K562 (cell line): ENCODE data around the gene SETD3. TPM values are rescaled to one million over a fixed set of nuclear protein-coding genes. Genes with fewer than 3 reads are reported as not detected.

ENCODE experiments used
- CREB3 ChIP-seq: fragments of 450-650 bp; conservative IDR thresholded peaks from 2 replicates; pipeline ENCODE4 v1.6.1; 2016; ENCODE audit warnings: missing genetic modification characterization, low read depth, mild to moderate bottlenecking, missing compliant biosample characterization, moderate library complexity
- CTBP1 ChIP-seq: fragments of 450-650 bp; IDR thresholded peaks from 2 replicates; pipeline ENCODE4 v1.6.1; 2016; ENCODE audit warnings: borderline replicate concordance
- HMBOX1 ChIP-seq: sonication (generic); IDR thresholded peaks from 2 replicates; pipeline ENCODE4 v1.6.1; 2016
- MITF ChIP-seq: IDR thresholded peaks from 2 replicates; pipeline ENCODE4 v1.6.1; 2014; ENCODE audit warnings: antibody characterized with exemption
- SREBF1 ChIP-seq: fragments of 150-350 bp; IDR thresholded peaks from 2 replicates; pipeline ENCODE4 v1.6.1; 2014; ENCODE audit warnings: antibody characterized with exemption, low read depth, low read length, borderline replicate concordance
- THAP7 ChIP-seq: fragments of 250-450 bp; sonication (Bioruptor Pico); IDR thresholded peaks from 2 replicates; pipeline ENCODE4 v1.5.0; 2021
- ZFP1 ChIP-seq: fragments of 450-650 bp; formaldehyde crosslinking; IDR thresholded peaks from 2 replicates; pipeline ENCODE4 v1.4.0; 2020; ENCODE audit warnings: mild to moderate bottlenecking, mixed read lengths
- ZNF41 ChIP-seq: fragments of 250-450 bp; sonication (Bioruptor Pico); conservative IDR thresholded peaks from 2 replicates; pipeline ENCODE4 v1.4.0; 2020; ENCODE audit warnings: mild to moderate bottlenecking
- ZNF511 ChIP-seq: sonication (generic); formaldehyde crosslinking; IDR thresholded peaks from 2 replicates; pipeline ENCODE4 v1.8.0; 2022; ENCODE audit warnings: mild to moderate bottlenecking, missing genetic modification reagents
- ZNF644 ChIP-seq: fragments of 200-800 bp; sonication (Bioruptor generic); IDR thresholded peaks from 2 replicates; pipeline ENCODE4 v1.6.1; 2016; ENCODE audit warnings: low read depth, missing genetic modification characterization, missing compliant biosample characterization
- polyA plus RNA-seq, 8 experiments: library from polyadenylated mRNA; depleted of rRNA in 4 of 8; stranded (reverse) in 5 of 8; unstranded in 3 of 8; fragments of >200 nt; fragmentation: Nextera tagmentation in 2 of 8; fragmentation: Illumina TruSeq in 1 of 8; extraction: Ambion mirVana in 2 of 8; extraction: Trizol in 1 of 8; gene quantifications; 2 replicates each; pipeline versions ENCODE4 v1.2.1 to v1.2.3, GENCODE V29; 2011 to 2014; ENCODE audit warnings: inconsistent platforms in 1 of 8, missing spikeins in 1 of 8
- total RNA-seq, 7 experiments: library from RNA; depleted of rRNA in 6 of 7; stranded (reverse); fragments of >200 nt in 6 of 7; fragmentation: Illumina TruSeq in 2 of 7; extraction: Trizol in 2 of 7; gene quantifications; 2 replicates each; pipeline versions ENCODE4 v1.2.1 to v1.2.3, GENCODE V29; 2011 to 2021; ENCODE audit warnings: low replicate concordance in 1 of 7

Gene SETD3
- total and polyA plus RNA-seq, 9 of the 15 experiments (the other 6 are each of a cell fraction or from before 2014, with no cell fraction given): 8.5 to 35.9 (median 26.5) TPM

- no peak for TF ChIP-seq HMBOX1
- TF ChIP-seq ZNF644: no peak
- TF ChIP-seq THAP7 (CRISPR knock-in tag): no peak
- TF ChIP-seq CREB3 (tag): no peak
- TF ChIP-seq SREBF1: no peak
- TF ChIP-seq MITF: no peak
- no peak for TF ChIP-seq CTBP1
- TF ChIP-seq ZNF41 (CRISPR knock-in tag): no peak
- no peak for TF ChIP-seq ZNF511
- no peak for TF ChIP-seq ZFP1 (CRISPR knock-in tag)
- TF ChIP-seq, all 486 proteins: peak for 0
Observed at GRCh38 chr14:99427632-99428300, 52.9 kb downstream of the SETD3 start (continued).
